Left ventricle myocardium inferior (tissue), 1 donor: ENCODE measurements around the gene CSDE1. TPM values are rescaled to one million over a fixed set of nuclear protein-coding genes. Genes with fewer than 3 reads are reported as not detected.

Experiments used
- DNase-seq: peaks from one replicate; pipeline ENCODE4 v3.0.0-alpha.2; 2020
- H3K27ac ChIP-seq: fragments of 200-600 bp; replicated peaks from 2 replicates; pipeline ENCODE4 v1.8.0; 2021
- H3K27me3 ChIP-seq: fragments of 200-600 bp; 2 replicates; pipeline ENCODE4 v1.8.0; 2021; ENCODE audit warnings: low read depth
- H3K36me3 ChIP-seq: fragments of 200-600 bp; 2 replicates; pipeline ENCODE4 v1.8.0; 2021
- H3K4me1 ChIP-seq: fragments of 200-600 bp; 2 replicates; pipeline ENCODE4 v1.8.0; 2021
- H3K4me3 ChIP-seq: fragments of 200-600 bp; 2 replicates; pipeline ENCODE4 v1.8.0; 2021; ENCODE audit warnings: mild to moderate bottlenecking, moderate library complexity
- H3K9me3 ChIP-seq: fragments of 200-600 bp; replicated peaks from 2 replicates; pipeline ENCODE4 v1.8.0; 2021
- CTCF ChIP-seq: fragments of 200-600 bp; IDR thresholded peaks from 2 replicates; pipeline ENCODE4 v1.8.0; 2021; ENCODE audit warnings: antibody characterized with exemption, mild to moderate bottlenecking, borderline replicate concordance
- intact Hi-C: fragments of 100-400 bp; cut with micrococcal nuclease; formaldehyde crosslinking; loops from one replicate; pipeline ENCODE4 v1.11.0; 2022
- total RNA-seq: library from RNA; stranded (reverse); fragmentation: NEBNext Ultra II Directional; extraction: Animal tissue kit (Norgen Biotek cat#: 25700); gene quantifications from one replicate; pipeline ENCODE4 v1.2.1, GENCODE V29; 2021
- donor health status: DM: no; HTN: yes; CAD: no; lungs with severe emphysema.

The CSDE1 gene
- total RNA-seq, 1 donor from 2014 or later: 910 TPM

GRCh38 chr1:114741963-114742746, 15.6 kb downstream of the CSDE1 start:
- no peak for DNase-seq
- intact Hi-C loops: no loop called here
- no peak for TF ChIP-seq CTCF
- Histone ChIP-seq H3K4me3 (no peak overlapping the region), H3K27me3 (no peaks in the 10 kb centered on the region), H3K36me3 (peaks cover 33% of the 10 kb centered on the region), H3K9me3 (no peaks in the 10 kb centered on the region), H3K27ac (no peak overlapping the region), H3K4me1 (peaks cover 72% of the 10 kb centered on the region)

GRCh38 chr1:114740331-114740730, 17.5 kb downstream of the CSDE1 start:
- no peaks in the 10 kb centered on the region for H3K9me3 ChIP-seq
- DNase-seq: no peak
- no peak overlapping the region for H3K4me3 ChIP-seq
- H3K27ac ChIP-seq: no peak overlapping the region
- H3K36me3 ChIP-seq: peaks cover 47% of the 10 kb centered on the region
- no peak for TF ChIP-seq CTCF
- no peaks in the 10 kb centered on the region for H3K27me3 ChIP-seq
- peaks cover 54% of the 10 kb centered on the region for H3K4me1 ChIP-seq
- intact Hi-C loops: no loop called here

- Histone ChIP-seq H3K36me3 (peaks cover 76% of the 10 kb centered on the region), H3K27me3 (no peaks in the 10 kb centered on the region), H3K4me3 (no peak overlapping the region), H3K27ac (no peak overlapping the region), H3K4me1 (peaks cover 25% of the 10 kb centered on the region), H3K9me3 (no peaks in the 10 kb centered on the region)
- no peak for TF ChIP-seq CTCF
- DNase-seq: no peak
- intact Hi-C loops: no loop called here
These were observed 20.4 kb downstream of the CSDE1 start for GRCh38 chr1:114737314-114737849.

DNA sequence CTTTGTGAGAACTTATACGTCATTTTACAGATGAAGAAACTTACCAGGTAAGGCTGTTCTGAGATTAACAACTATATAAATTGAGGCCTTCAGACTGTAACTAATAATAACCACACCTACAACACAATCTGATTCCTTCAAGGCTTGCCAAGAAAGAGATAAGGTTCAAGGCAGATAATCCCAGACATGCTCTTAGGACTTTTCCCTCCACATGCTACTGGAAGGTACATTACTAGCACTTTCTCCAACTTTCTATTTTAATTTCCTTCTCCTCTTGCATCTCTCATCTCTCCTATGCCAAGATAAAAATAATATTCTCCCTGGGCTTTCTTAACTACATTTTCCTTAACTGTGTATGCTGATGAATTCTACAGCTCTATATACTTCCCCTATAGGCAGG, 22.3 kb downstream of the CSDE1 start:
- intact Hi-C loops: no loop called here
- no peaks in the 10 kb centered on the region for H3K9me3 ChIP-seq
- peaks cover 18% of the 10 kb centered on the region for H3K4me1 ChIP-seq
- DNase-seq: no peak
- H3K27me3 ChIP-seq: no peaks in the 10 kb centered on the region
- TF ChIP-seq CTCF: no peak
- no peak overlapping the region for H3K4me3 ChIP-seq
- peaks cover 90% of the 10 kb centered on the region for H3K36me3 ChIP-seq
- H3K27ac ChIP-seq: no peak overlapping the region

DNA sequence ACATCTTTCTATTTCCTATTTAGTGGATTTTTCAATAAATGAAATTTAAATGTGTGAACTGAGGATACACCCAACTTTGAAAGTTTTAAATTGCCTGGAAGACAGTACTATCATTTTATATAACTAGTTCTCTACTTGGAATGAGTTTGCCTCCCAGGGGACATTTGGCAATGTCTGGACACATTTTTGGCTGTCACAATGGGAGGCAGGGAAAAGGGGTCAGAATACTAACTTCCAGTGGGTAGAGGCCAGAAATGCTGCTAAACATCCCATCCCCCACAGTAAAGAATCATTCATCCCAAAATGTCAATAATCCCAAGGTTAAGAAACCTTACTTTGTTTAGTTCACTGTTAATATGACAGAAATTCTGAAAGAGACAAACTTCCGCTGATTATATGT, 28.0 kb downstream of the CSDE1 start:
- TF ChIP-seq CTCF: no peak
- DNase-seq: no peak
- intact Hi-C loops: no loop called here
- Histone ChIP-seq H3K27ac (no peak overlapping the region), H3K4me3 (no peak overlapping the region), H3K36me3 (peaks cover 99% of the 10 kb centered on the region), H3K27me3 (no peaks in the 10 kb centered on the region), H3K4me1 (peaks cover 33% of the 10 kb centered on the region), H3K9me3 (no peaks in the 10 kb centered on the region)
